Measurements from ENCODE around the gene RAB6B. TPM values are rescaled to one million over a fixed set of nuclear protein-coding genes. Genes with fewer than 3 reads are reported as not detected.
"Not testable (repeated sequence)": the region's sequence is repeated elsewhere in the genome, so short reads cannot be mapped to it uniquely, and the experiment has no call there.

RAB6B gene
- polyA plus RNA-seq, 2 of the 4 experiments (the other 2 are of a cell fraction) = 2.4 to 2.5 TPM

GRCh38 chr3:133782454-133782853, 113.2 kb downstream of the RAB6B start:
- TF ChIP-seq RCOR1 (IDR thresholded peaks at IDR 0.05; ENCODE audit: low read depth, low read length) (no peak), ZFP36 (IDR thresholded peaks at IDR 0.05; ENCODE audit: borderline replicate concordance, partially characterized antibody) (no peak), JUN (IDR thresholded peaks at IDR 0.05) (no peak), NFE2L2 (conservative IDR thresholded peaks at IDR 0.05; ENCODE audit: low read length) (no peak), FOSB (CRISPR knock-in tag; IDR thresholded peaks at IDR 0.05) (no peak), ESRRA (IDR thresholded peaks at IDR 0.05; ENCODE audit: borderline replicate concordance, low read length) (no peak), CBX2 (IDR thresholded peaks at IDR 0.05; ENCODE audit: borderline replicate concordance, low read depth) (no peak), CHD2 (IDR thresholded peaks at IDR 0.05; ENCODE audit: low read length, partially characterized antibody) (no peak), SMC3 (IDR thresholded peaks at IDR 0.05) (no peak), CHD4 (IDR thresholded peaks at IDR 0.05; ENCODE audit: borderline replicate concordance) (no peak), ZC3H11A (IDR thresholded peaks at IDR 0.05) (no peak), POLR2A (IDR thresholded peaks at IDR 0.05; ENCODE audit: low read length) (no peak), JUNB (IDR thresholded peaks at IDR 0.05) (no peak), BHLHE40 (IDR thresholded peaks at IDR 0.05; ENCODE audit: low read depth, low read length) (no peak)
- TF ChIP-seq, protein P1, sequence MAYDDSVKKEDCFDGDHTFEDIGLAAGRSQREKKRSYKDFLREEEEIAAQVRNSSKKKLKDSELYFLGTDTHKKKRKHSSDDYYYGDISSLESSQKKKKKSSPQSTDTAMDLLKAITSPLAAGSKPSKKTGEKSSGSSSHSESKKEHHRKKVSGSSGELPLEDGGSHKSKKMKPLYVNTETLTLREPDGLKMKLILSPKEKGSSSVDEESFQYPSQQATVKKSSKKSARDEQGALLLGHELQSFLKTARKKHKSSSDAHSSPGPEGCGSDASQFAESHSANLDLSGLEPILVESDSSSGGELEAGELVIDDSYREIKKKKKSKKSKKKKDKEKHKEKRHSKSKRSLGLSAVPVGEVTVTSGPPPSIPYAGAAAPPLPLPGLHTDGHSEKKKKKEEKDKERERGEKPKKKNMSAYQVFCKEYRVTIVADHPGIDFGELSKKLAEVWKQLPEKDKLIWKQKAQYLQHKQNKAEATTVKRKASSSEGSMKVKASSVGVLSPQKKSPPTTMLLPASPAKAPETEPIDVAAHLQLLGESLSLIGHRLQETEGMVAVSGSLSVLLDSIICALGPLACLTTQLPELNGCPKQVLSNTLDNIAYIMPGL (CRISPR knock-in tag; IDR thresholded peaks at IDR 0.05; ENCODE audit: borderline replicate concordance) = no peak
- TF ChIP-seq, protein P2, sequence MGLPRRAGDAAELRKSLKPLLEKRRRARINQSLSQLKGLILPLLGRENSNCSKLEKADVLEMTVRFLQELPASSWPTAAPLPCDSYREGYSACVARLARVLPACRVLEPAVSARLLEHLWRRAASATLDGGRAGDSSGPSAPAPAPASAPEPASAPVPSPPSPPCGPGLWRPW (IDR thresholded peaks at IDR 0.05) = no peak
- no peaks in the 10 kb centered on the region for H3K4me1 ChIP-seq
- no peak for DNase-seq (ENCODE audit: low read depth in 1 of 2, low spot score in 1 of 2)
- H3K9me3 ChIP-seq = no peaks in the 10 kb centered on the region
- ChIA-PET POLR2A (no interaction called here), CTCF (no interaction called here)
- no peak for ATAC-seq
- no peak overlapping the region for H3K27ac ChIP-seq
- H3K4me3 ChIP-seq = no peak overlapping the region
- no peak for FAIRE-seq
- H3K4me2 ChIP-seq = no peak overlapping the region
- 43% methylated on average over 2 of the region's 2 CpGs for WGBS (ENCODE audit: missing lambda C conversion rate)

- Histone ChIP-seq H3K9me3 (no peaks in the 10 kb centered on the region), H3K4me3 (no peak overlapping the region), H3K4me1 (no peaks in the 10 kb centered on the region), H3K27ac (no peak overlapping the region), H3K4me2 (no peak overlapping the region)
- TF ChIP-seq NFE2L2 (conservative IDR thresholded peaks at IDR 0.05; ENCODE audit: low read length) = no peak
- TF ChIP-seq, protein P3, sequence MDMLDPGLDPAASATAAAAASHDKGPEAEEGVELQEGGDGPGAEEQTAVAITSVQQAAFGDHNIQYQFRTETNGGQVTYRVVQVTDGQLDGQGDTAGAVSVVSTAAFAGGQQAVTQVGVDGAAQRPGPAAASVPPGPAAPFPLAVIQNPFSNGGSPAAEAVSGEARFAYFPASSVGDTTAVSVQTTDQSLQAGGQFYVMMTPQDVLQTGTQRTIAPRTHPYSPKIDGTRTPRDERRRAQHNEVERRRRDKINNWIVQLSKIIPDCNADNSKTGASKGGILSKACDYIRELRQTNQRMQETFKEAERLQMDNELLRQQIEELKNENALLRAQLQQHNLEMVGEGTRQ (IDR thresholded peaks at IDR 0.05) = no peak
- no peak for TF ChIP-seq ELK1 (IDR thresholded peaks at IDR 0.05; ENCODE audit: low read depth, low read length)
- TF ChIP-seq RARB (CRISPR knock-in tag; IDR thresholded peaks at IDR 0.05) = no peak
- no peak for TF ChIP-seq BHLHE40 (IDR thresholded peaks at IDR 0.05; ENCODE audit: low read depth, low read length)
- TF ChIP-seq POLR2AphosphoS2 (conservative IDR thresholded peaks at IDR 0.05; ENCODE audit: low read length) = no peak
- no peak for TF ChIP-seq HDAC2 (IDR thresholded peaks at IDR 0.05)
- TF ChIP-seq JUNB (IDR thresholded peaks at IDR 0.05) = no peak
- TF ChIP-seq RCOR1 (IDR thresholded peaks at IDR 0.05; ENCODE audit: low read depth, low read length) = no peak
- no peak for TF ChIP-seq CEBPB (IDR thresholded peaks at IDR 0.05)
- TF ChIP-seq CHD4 (IDR thresholded peaks at IDR 0.05; ENCODE audit: borderline replicate concordance) = no peak
- TF ChIP-seq GATA3 (IDR thresholded peaks at IDR 0.05; ENCODE audit: borderline replicate concordance) = no peak
- TF ChIP-seq RFX5 (IDR thresholded peaks at IDR 0.05) = no peak
- no peak for TF ChIP-seq TP53 (CRISPR knock-in tag; IDR thresholded peaks at IDR 0.05)
- DNase-seq (ENCODE audit: low read depth in 1 of 2, low spot score in 1 of 2) (no peak), FAIRE-seq (no peak), ATAC-seq (no peak)
- ChIA-PET POLR2A (no interaction called here), CTCF (no interaction called here)
Measured at GRCh38 chr3:133781570-133781969, 114.1 kb downstream of the RAB6B start.

DNA sequence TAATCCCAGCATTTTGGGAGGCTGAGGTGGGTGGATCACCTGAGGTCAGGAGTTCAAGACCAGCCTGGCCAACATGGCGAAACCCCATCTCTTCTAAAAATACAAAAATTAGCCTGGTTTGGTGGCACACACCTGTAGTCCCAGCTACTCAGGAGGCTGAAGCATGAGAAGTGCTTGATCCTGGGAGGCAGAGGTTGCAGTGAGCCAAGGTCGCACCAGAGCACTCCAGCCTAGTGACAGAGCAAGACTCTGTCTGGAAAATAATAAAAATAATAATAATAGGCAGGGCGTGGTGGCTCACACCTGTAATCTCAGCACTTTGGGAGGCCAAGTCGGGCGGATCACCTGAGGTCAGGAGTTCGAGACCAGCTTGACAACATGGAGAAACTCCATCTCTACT, 114.9 kb downstream of the RAB6B start:
- H3K9me3 ChIP-seq; ATAC-seq; H3K4me2 ChIP-seq; H3K4me1 ChIP-seq; POLR2A ChIA-PET; H3K27ac ChIP-seq; H3K4me3 ChIP-seq; DNase-seq (ENCODE audit: low read depth in 1 of 2, low spot score in 1 of 2); FAIRE-seq; CTCF ChIA-PET: not testable (repeated sequence)
- 37% methylated on average over 6 of the region's 6 CpGs for WGBS (ENCODE audit: missing lambda C conversion rate)
